C4-2B (cell line): ENCODE data around the gene HRH1.

ENCODE experiments used
- ZFX ChIP-seq: fragments of 450-650 bp; IDR thresholded peaks from 2 replicates; pipeline ENCODE4 v1.6.1; 2017
- TF ChIP-seq, protein P1 (sequence below): fragments of 450-650 bp; conservative IDR thresholded peaks from 2 replicates; pipeline ENCODE4 v1.5.1; 2017; ENCODE audit warnings: mild to moderate bottlenecking

DNA sequence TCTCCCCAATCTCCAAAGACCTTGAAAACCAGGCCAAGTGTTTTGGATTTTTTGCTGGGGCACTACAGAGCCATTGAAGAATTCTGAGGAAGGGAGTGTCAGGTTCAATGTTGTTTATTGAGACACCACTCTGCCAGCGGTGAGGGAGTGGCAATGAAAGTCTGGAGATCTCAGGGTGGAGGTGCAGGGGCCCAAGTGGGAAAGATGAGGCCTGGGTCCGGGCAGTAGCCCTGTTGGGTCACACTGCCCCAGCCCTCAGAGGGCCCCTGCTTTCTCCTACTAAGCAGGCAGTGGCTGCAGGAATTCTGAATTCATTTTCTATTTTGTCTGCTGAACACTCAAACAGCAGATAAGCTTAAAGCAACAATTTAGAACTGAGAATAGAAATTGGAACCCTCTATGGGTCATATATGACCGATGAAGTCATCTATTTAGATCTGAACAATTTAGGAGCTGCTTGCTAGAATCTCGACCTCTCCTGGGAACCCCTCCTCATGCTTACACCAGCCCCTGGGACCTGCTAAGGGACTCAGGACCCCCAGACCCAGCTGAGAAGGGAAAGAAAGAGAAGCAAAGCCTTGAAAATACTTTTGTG, 17.9 kb downstream of the HRH1 start:
- TF ChIP-seq, protein P1, sequence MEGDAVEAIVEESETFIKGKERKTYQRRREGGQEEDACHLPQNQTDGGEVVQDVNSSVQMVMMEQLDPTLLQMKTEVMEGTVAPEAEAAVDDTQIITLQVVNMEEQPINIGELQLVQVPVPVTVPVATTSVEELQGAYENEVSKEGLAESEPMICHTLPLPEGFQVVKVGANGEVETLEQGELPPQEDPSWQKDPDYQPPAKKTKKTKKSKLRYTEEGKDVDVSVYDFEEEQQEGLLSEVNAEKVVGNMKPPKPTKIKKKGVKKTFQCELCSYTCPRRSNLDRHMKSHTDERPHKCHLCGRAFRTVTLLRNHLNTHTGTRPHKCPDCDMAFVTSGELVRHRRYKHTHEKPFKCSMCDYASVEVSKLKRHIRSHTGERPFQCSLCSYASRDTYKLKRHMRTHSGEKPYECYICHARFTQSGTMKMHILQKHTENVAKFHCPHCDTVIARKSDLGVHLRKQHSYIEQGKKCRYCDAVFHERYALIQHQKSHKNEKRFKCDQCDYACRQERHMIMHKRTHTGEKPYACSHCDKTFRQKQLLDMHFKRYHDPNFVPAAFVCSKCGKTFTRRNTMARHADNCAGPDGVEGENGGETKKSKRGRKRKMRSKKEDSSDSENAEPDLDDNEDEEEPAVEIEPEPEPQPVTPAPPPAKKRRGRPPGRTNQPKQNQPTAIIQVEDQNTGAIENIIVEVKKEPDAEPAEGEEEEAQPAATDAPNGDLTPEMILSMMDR: no peak
- no peak for TF ChIP-seq ZFX
